GM12878 (cell line): ENCODE measurements around the gene PPP2R5C. TPM values are rescaled to one million over a fixed set of nuclear protein-coding genes. Genes with fewer than 3 reads are reported as not detected.
A peak's percentile ranks its signal among the peaks of the same experiment; 100 is the strongest.

Source experiments
- ATF2 ChIP-seq: IDR thresholded peaks from 2 replicates; pipeline ENCODE4 v1.6.1; 2012; ENCODE audit warnings: low read length, inconsistent platforms
- BHLHE40 ChIP-seq, 2 experiments: fragments of 450-650 bp in 1 of 2; IDR thresholded peaks; 2 replicates each; pipeline ENCODE4 v1.6.1; 2011 to 2017; ENCODE audit warnings: low read depth in 2 of 2, borderline replicate concordance in 1 of 2, improper control_type of control experiment in 1 of 2, low read length in 1 of 2, mild to moderate bottlenecking in 1 of 2
- EGR1 ChIP-seq, 2 experiments: IDR thresholded peaks; 1 replicate in 1 of 2; 2 replicates in 1 of 2; pipeline ENCODE4 v1.6.1; 2011 to 2012; ENCODE audit warnings: low read depth in 2 of 2, low read length in 2 of 2, borderline replicate concordance in 1 of 2, mild to moderate bottlenecking in 1 of 2, moderate library complexity in 1 of 2
- ETV6 ChIP-seq, 2 experiments: fragments of 450-650 bp in 1 of 2; IDR thresholded peaks in 1 of 2; conservative IDR thresholded peaks in 1 of 2; 2 replicates each; pipeline ENCODE4 v1.6.1; 2014; ENCODE audit warnings: antibody characterized with exemption in 1 of 2, borderline replicate concordance in 1 of 2, low read depth in 1 of 2, mild to moderate bottlenecking in 1 of 2, moderate library complexity in 1 of 2
- HDAC6 ChIP-seq: fragments of 200-600 bp; sonication (generic); IDR thresholded peaks from one replicate; pipeline ENCODE4 v1.8.0; 2017; ENCODE audit warnings: antibody characterized with exemption; ENCODE audit not compliant: unreplicated experiment
- KLF5 ChIP-seq: fragments of 450-650 bp; IDR thresholded peaks from 2 replicates; pipeline ENCODE4 v1.6.1; 2014; ENCODE audit warnings: mild to moderate bottlenecking; ENCODE audit not compliant: partially characterized antibody
- MEF2A ChIP-seq: IDR thresholded peaks from 2 replicates; pipeline ENCODE4 v1.6.1; 2011; ENCODE audit warnings: low read depth, mild to moderate bottlenecking, low read length, moderate library complexity; ENCODE audit not compliant: insufficient read depth
- NBN ChIP-seq: fragments of 450-650 bp; IDR thresholded peaks from 2 replicates; pipeline ENCODE4 v1.6.1; 2016
- NFYA ChIP-seq: IDR thresholded peaks from 2 replicates; pipeline ENCODE4 v1.6.1; 2011; ENCODE audit warnings: low read depth, mild to moderate bottlenecking, low read length, improper control_type of control experiment, borderline replicate concordance
- NKRF ChIP-seq: fragments of 450-650 bp; conservative IDR thresholded peaks from 2 replicates; pipeline ENCODE4 v1.6.1; 2017; ENCODE audit warnings: mild to moderate bottlenecking, moderate library complexity
- PAX8 ChIP-seq: fragments of 450-650 bp; IDR thresholded peaks from 2 replicates; pipeline ENCODE4 v1.6.1; 2017; ENCODE audit warnings: mild to moderate bottlenecking, moderate library complexity
- TCF7 ChIP-seq: IDR thresholded peaks from 2 replicates; pipeline ENCODE4 v1.6.1; 2014; ENCODE audit warnings: antibody characterized with exemption, borderline replicate concordance
- USF1 ChIP-seq: IDR thresholded peaks from 2 replicates; pipeline ENCODE4 v1.6.1; 2011; ENCODE audit warnings: borderline replicate concordance, low read depth, mild to moderate bottlenecking, moderate library complexity, mixed read lengths, low read length; ENCODE audit not compliant: insufficient read depth; ENCODE audit errors: extremely low read length
- YBX1 ChIP-seq: fragments of 450-650 bp; IDR thresholded peaks from 2 replicates; pipeline ENCODE4 v1.6.1; 2016; ENCODE audit warnings: antibody characterized with exemption
- ZBTB11 ChIP-seq: fragments of 450-650 bp; formaldehyde crosslinking; IDR thresholded peaks from 2 replicates; pipeline ENCODE4 v1.5.0; 2022; ENCODE audit warnings: mild to moderate bottlenecking, missing genetic modification characterization
- ZNF592 ChIP-seq: fragments of 450-650 bp; IDR thresholded peaks from 2 replicates; pipeline ENCODE4 v1.6.1; 2017; ENCODE audit warnings: mild to moderate bottlenecking, moderate library complexity
- polyA plus RNA-seq, 11 experiments: library from polyadenylated mRNA; depleted of rRNA in 4 of 11; unstranded in 6 of 11; stranded (reverse) in 5 of 11; fragments of >200 nt; fragmentation: Nextera tagmentation in 4 of 11; fragmentation: Illumina TruSeq in 1 of 11; extraction: Ambion mirVana in 4 of 11; extraction: Trizol in 1 of 11; gene quantifications; 1 replicate in 1 of 11; 2 replicates in 10 of 11; pipeline versions ENCODE4 v1.2.1 to v1.2.3, GENCODE V29; 2011 to 2016; ENCODE audit warnings: inconsistent platforms in 2 of 11, missing spikeins in 2 of 11, low read depth in 1 of 11
- total RNA-seq, 4 experiments: library from RNA; depleted of rRNA in 3 of 4; stranded (reverse); fragments of >200 nt in 3 of 4; fragmentation: Illumina TruSeq in 1 of 4; extraction: Trizol in 1 of 4; gene quantifications; 2 replicates each; pipeline versions ENCODE4 v1.2.1 to v1.2.3, GENCODE V29; 2013 to 2021

The PPP2R5C gene
- total and polyA plus RNA-seq, 10 of the 15 experiments (the other 5 are each of a cell fraction or from before 2014, with no cell fraction given) = 106 to 199 (median 144) TPM

- TF ChIP-seq NKRF (no peak), MEF2A (no peak), USF1 (no peak), ATF2 (no peak), ZNF592 (no peak), NFYA (no peak), BHLHE40 (IDR thresholded peaks at IDR 0.05; ENCODE audit: borderline replicate concordance in 1 of 2, low read depth in 2 of 2, low read length in 1 of 2) (peak; percentile 42 to 58; a peak in 2 of 4 replicates), ZBTB11 (CRISPR knock-in tag) (no peak), HDAC6 (no peak), ETV6 (conservative IDR thresholded peaks at IDR 0.05 in 1 of 2, IDR thresholded peaks at IDR 0.05 in 1 of 2; ENCODE audit: borderline replicate concordance in 1 of 2, low read depth in 1 of 2) (peak in 1 of 2 experiments; percentile 34; a peak in 1 of 4 replicates), PAX8 (no peak), KLF5 (no peak), YBX1 (no peak), TCF7 (no peak), NBN (no peak), EGR1 (IDR thresholded peaks at IDR 0.05; ENCODE audit: borderline replicate concordance in 1 of 2, low read depth in 2 of 2, low read length in 2 of 2) (no peak)
These were observed 117.5 kb downstream of the PPP2R5C start (continued) for GRCh38 chr14:101878822-101879528.
